ENCODE results near the gene P2RX5. TPM values are rescaled to one million over a fixed set of nuclear protein-coding genes. Genes with fewer than 3 reads are reported as not detected.
A peak's percentile ranks its signal among the peaks of the same experiment; 100 is the strongest.

The P2RX5 gene
- total and polyA plus RNA-seq, 10 of the 15 experiments (the other 5 are each of a cell fraction or from before 2014, with no cell fraction given), result 6.9 to 28.8 (median 19.5) TPM

DNA sequence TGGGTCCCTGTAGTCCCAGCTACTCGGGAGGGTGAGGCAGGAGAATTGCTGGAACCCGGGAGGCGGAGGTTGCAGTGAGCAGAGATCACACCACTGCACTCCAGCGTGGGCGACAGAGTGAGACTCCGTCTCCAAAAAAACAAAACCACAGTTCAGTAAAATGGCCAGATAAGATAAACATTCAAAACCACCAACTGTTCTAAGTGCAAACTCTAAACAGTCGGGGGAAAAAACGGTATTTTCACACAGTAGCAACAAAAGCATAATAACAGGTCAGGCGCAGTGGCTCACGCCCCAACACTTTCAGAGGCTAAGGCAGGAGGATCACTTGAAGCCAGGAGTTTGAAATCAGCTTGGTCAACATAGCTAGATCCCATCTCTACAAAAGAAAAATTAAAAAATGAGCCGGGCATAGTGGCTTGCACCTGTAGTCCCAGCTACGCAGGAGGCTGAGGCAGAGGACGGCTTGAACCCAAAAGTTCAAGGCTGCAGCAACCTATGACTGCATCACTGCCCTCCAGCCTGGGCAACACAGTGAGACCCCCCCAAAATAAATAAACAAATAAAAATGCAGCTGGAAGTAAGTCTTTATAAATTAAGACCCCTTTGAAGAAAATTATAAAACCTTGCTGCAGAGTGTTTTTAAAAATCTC is 17.0 kb upstream of the P2RX5 start (continued):
- TF ChIP-seq, protein P1, sequence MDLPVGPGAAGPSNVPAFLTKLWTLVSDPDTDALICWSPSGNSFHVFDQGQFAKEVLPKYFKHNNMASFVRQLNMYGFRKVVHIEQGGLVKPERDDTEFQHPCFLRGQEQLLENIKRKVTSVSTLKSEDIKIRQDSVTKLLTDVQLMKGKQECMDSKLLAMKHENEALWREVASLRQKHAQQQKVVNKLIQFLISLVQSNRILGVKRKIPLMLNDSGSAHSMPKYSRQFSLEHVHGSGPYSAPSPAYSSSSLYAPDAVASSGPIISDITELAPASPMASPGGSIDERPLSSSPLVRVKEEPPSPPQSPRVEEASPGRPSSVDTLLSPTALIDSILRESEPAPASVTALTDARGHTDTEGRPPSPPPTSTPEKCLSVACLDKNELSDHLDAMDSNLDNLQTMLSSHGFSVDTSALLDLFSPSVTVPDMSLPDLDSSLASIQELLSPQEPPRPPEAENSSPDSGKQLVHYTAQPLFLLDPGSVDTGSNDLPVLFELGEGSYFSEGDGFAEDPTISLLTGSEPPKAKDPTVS (IDR thresholded peaks at IDR 0.05; ENCODE audit: low read depth, low read length), result no peak

DNA sequence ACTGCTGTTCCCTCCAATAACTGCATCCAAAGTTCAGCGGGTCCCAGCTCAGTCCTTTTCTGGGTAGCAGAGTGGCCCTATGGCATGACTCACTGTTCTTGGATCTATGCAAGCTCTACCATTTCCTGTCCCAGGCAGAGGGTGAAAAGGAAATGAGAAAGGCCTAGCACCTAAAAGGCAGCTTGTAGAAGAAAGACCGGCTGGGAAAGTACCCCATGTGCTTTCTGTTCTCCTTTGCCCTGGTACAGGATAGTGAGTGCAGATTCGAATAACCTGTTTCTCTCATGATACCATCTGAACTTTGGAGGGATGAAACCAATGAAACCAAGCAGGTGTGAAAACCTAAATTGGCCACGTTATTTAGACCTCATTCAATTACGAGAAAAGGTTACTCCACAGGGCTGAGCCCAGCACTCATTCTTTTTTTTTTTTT is 15.0 kb upstream of the P2RX5 start:
- DNase-seq (ENCODE audit: low read depth, low spot score) (peak; percentile 100), FAIRE-seq (peak; percentile 99), ATAC-seq (peak; percentile 98)
- WGBS (ENCODE audit: insufficient coverage, insufficient replicate concordance, low lambda C conversion rate, missing lambda C conversion rate), result 0% methylated on average over 5 of the region's 5 CpGs
- in situ Hi-C loops (cut with MboI), result loop anchor here (25.0 kb wide), 1 partner anchor 1501 kb away; no protein-coding TSS in a partner anchor
- peak overlapping the region; percentile 61 for H3K4me2 ChIP-seq (ENCODE audit: control insufficient read depth, insufficient read depth)
- CTCF ChIA-PET, result interaction anchor here (0.8 to 2.8 kb wide), 10 partner anchors 9 to 152 kb away, joined by 3 to 12 read pairs (median 5); partner anchors contain the start of genes HASPIN and P2RX5
- H3K79me2 ChIP-seq (ENCODE audit: control insufficient read depth, insufficient read depth, low read length), result no peaks in the 10 kb centered on the region
- no peaks in the 10 kb centered on the region for H3K27me3 ChIP-seq (replicated peaks in 1 of 2; ENCODE audit: control insufficient read depth in 2 of 2, insufficient read depth in 2 of 2, low read length in 1 of 2)
- no peaks in the 10 kb centered on the region for H3K9me3 ChIP-seq (replicated peaks; ENCODE audit: control insufficient read depth, insufficient read depth, low read length)
- no peaks in the 10 kb centered on the region for H4K20me1 ChIP-seq (ENCODE audit: control insufficient read depth, insufficient read depth)
- RAD21 ChIA-PET (ENCODE audit: unreplicated experiment), result interaction anchor here (0.7 to 3.5 kb wide), 13 partner anchors 9 to 186 kb away, joined by 3 to 27 read pairs (median 5); partner anchors contain the start of genes HASPIN, P2RX5 and TRPV3
- no peak overlapping the region for H3K4me3 ChIP-seq
- intact Hi-C loops (cut with micrococcal nuclease; ENCODE audit: unreplicated experiment), result loop anchor here (1.0 to 2.0 kb wide), 2 partner anchors 16 to 17 kb away; no protein-coding TSS in a partner anchor
- POLR2A ChIA-PET, result interaction anchor here (0.6 to 1.7 kb wide), 8 partner anchors 9 to 1986 kb away, joined by 3 to 8 read pairs (median 4); partner anchors contain the start of genes P2RX5 and WDR81
- H3K27ac ChIP-seq (ENCODE audit: control insufficient read depth, insufficient read depth), result peak overlapping the region; percentile 68
- BruUV-seq (replicated peaks), result no TSS peak
- peaks cover 27% of the 10 kb centered on the region for H3K4me1 ChIP-seq (ENCODE audit: control insufficient read depth, insufficient read depth, low read length)
- peak overlapping the region; percentile 14; the same call in 1 of the 2 replicates for H3K9ac ChIP-seq (ENCODE audit: control insufficient read depth, insufficient read depth, low read length)
- SMC1A ChIA-PET (ENCODE audit: uncharacterized antibody, unreplicated experiment), result interaction anchor here (0.7 to 4.0 kb wide), 12 partner anchors 9 to 200 kb away, joined by 3 to 33 read pairs (median 4); partner anchors contain the start of genes CTNS, HASPIN, P2RX5 and SHPK
- peak overlapping the region; percentile 43 for H2AFZ ChIP-seq (ENCODE audit: control insufficient read depth, low read depth, low read length)
- H3K36me3 ChIP-seq (ENCODE audit: control insufficient read depth in 2 of 2, insufficient read depth in 2 of 2, low read length in 1 of 2), result 0 out of 4 replicates have a peak, but pooled peaks cover 0 to 5% of the 10 kb centered on the region in 2 experiments
- TF ChIP-seq NRF1 (conservative IDR thresholded peaks at IDR 0.05; ENCODE audit: low read depth, low read length) (no peak), IKZF2 (IDR thresholded peaks at IDR 0.05) (peak; percentile 99), RELA (IDR thresholded peaks at IDR 0.05; ENCODE audit: borderline replicate concordance, partially characterized antibody) (peak; percentile 95), SMARCA5 (IDR thresholded peaks at IDR 0.05) (no peak; the same call in 1 of the 2 replicates), TARDBP (IDR thresholded peaks at IDR 0.05; ENCODE audit: borderline replicate concordance) (no peak), FOXK2 (IDR thresholded peaks at IDR 0.05) (no peak; the same call in 1 of the 2 replicates), ZNF24 (IDR thresholded peaks at IDR 0.05) (0 out of 2 replicates have a peak, but pooled peaks have one; percentile 50), RAD51 (IDR thresholded peaks at IDR 0.05) (peak; percentile 78), STAT1 (conservative IDR thresholded peaks at IDR 0.05) (no peak), BCL11A (IDR thresholded peaks at IDR 0.05; ENCODE audit: low read depth, low read length) (peak; percentile 68), RAD21 (IDR thresholded peaks at IDR 0.05; ENCODE audit: insufficient read depth, low read depth, low read length) (no peak), MTA2 (IDR thresholded peaks at IDR 0.05; ENCODE audit: low read depth) (peak; percentile 99), CBX3 (IDR thresholded peaks at IDR 0.05; ENCODE audit: borderline replicate concordance, low read depth) (no peak), GABPA (IDR thresholded peaks at IDR 0.05; ENCODE audit: low read depth) (peak; percentile 50; the same call in 1 of the 2 replicates)
- TF ChIP-seq, protein P2, sequence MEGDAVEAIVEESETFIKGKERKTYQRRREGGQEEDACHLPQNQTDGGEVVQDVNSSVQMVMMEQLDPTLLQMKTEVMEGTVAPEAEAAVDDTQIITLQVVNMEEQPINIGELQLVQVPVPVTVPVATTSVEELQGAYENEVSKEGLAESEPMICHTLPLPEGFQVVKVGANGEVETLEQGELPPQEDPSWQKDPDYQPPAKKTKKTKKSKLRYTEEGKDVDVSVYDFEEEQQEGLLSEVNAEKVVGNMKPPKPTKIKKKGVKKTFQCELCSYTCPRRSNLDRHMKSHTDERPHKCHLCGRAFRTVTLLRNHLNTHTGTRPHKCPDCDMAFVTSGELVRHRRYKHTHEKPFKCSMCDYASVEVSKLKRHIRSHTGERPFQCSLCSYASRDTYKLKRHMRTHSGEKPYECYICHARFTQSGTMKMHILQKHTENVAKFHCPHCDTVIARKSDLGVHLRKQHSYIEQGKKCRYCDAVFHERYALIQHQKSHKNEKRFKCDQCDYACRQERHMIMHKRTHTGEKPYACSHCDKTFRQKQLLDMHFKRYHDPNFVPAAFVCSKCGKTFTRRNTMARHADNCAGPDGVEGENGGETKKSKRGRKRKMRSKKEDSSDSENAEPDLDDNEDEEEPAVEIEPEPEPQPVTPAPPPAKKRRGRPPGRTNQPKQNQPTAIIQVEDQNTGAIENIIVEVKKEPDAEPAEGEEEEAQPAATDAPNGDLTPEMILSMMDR (IDR thresholded peaks at IDR 0.05 in 2 of 3, conservative IDR thresholded peaks at IDR 0.05 in 1 of 3; ENCODE audit: control insufficient read depth in 2 of 3, extremely low read depth in 1 of 3, insufficient read depth in 1 of 3, low read depth in 3 of 3, low read length in 3 of 3), result no peak
- TF ChIP-seq, protein P3, sequence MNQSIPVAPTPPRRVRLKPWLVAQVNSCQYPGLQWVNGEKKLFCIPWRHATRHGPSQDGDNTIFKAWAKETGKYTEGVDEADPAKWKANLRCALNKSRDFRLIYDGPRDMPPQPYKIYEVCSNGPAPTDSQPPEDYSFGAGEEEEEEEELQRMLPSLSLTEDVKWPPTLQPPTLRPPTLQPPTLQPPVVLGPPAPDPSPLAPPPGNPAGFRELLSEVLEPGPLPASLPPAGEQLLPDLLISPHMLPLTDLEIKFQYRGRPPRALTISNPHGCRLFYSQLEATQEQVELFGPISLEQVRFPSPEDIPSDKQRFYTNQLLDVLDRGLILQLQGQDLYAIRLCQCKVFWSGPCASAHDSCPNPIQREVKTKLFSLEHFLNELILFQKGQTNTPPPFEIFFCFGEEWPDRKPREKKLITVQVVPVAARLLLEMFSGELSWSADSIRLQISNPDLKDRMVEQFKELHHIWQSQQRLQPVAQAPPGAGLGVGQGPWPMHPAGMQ (IDR thresholded peaks at IDR 0.05; ENCODE audit: borderline replicate concordance), result no peak
